NCI-H774 (cell line): ENCODE measurements around the gene PDZD4.

Experiments
- DNase-seq: peaks from one replicate; lab custom pipeline; 2025; lab: John Stamatoyannopoulos, UW

The PDZD4 gene

GRCh38 chrX:153770601-153771414 is 59.5 kb downstream of the PDZD4 start:
- no peak for DNase-seq

- no peak for DNase-seq
Measured at GRCh38 chrX:153769865-153770600, 60.3 kb downstream of the PDZD4 start.

- no peak for DNase-seq
Measured at GRCh38 chrX:153769158-153769864, 61.0 kb downstream of the PDZD4 start.

- no peak for DNase-seq
Measured at GRCh38 chrX:153768311-153769157, 61.8 kb downstream of the PDZD4 start.

GRCh38 chrX:153767674-153768055 is 62.7 kb downstream of the PDZD4 start:
- DNase-seq, result no peak

- no peak for DNase-seq
Measured at GRCh38 chrX:153766871-153767673, 63.3 kb downstream of the PDZD4 start.

- DNase-seq, result peak; percentile 12
Measured at GRCh38 chrX:153766098-153766817, 64.1 kb downstream of the PDZD4 start.

GRCh38 chrX:153765138-153766079 is 64.9 kb downstream of the PDZD4 start:
- no peak for DNase-seq

- DNase-seq, result no peak
Measured at GRCh38 chrX:153764786-153765137, 65.6 kb downstream of the PDZD4 start.

- DNase-seq, result peak; percentile 72
Measured at GRCh38 chrX:153763989-153764755, 66.2 kb downstream of the PDZD4 start, which contains the start of gene PLXNB3. Gene PLXNB3 (plus strand): TSS chrX:153764249. CDS start chrX:153765536, 1,287 bp downstream.

GRCh38 chrX:153763298-153763932 is 66.9 kb downstream of the PDZD4 start:
- no peak for DNase-seq

- no peak for DNase-seq
Measured at GRCh38 chrX:153762626-153763173, 67.6 kb downstream of the PDZD4 start.

- no peak for DNase-seq
Measured at GRCh38 chrX:153761863-153762262, 68.5 kb downstream of the PDZD4 start.

GRCh38 chrX:153755136-153755535 is 75.2 kb downstream of the PDZD4 start:
- no peak for DNase-seq
